Measurements from ENCODE around the gene SPINT3.

Gene SPINT3

GRCh38 chr20:45508068-45508886 is 7.1 kb downstream of the SPINT3 start:
- no peaks in the 10 kb centered on the region for H3K27me3 ChIP-seq (ENCODE audit: insufficient read depth, low read depth)
- H3K4me1 ChIP-seq (ENCODE audit: low read depth, poor library complexity, severe bottlenecking): peaks cover 38% of the 10 kb centered on the region
- TF ChIP-seq CTCF (conservative IDR thresholded peaks at IDR 0.05; ENCODE audit: low read depth, low read length): no peak
- H3K27ac ChIP-seq: peak overlapping the region; percentile 69
- H4K20me1 ChIP-seq (ENCODE audit: insufficient read depth): no peaks in the 10 kb centered on the region
- no peak overlapping the region for H3K4me3 ChIP-seq (IDR thresholded peaks at IDR 0.05; ENCODE audit: insufficient read depth, low read depth, low read length)
- no peaks in the 10 kb centered on the region for H3K36me3 ChIP-seq (ENCODE audit: insufficient read depth)
- peak overlapping the region; percentile 34; the same call in 1 of the 2 replicates for H2AFZ ChIP-seq (ENCODE audit: low read depth)
- H3K9ac ChIP-seq: peak overlapping the region; percentile 26; the same call in 1 of the 2 replicates
- no peaks in the 10 kb centered on the region for H3K79me2 ChIP-seq (ENCODE audit: insufficient read depth, low read depth)
- peak overlapping the region; percentile 67 for H3K4me2 ChIP-seq

- peak overlapping the region; percentile 26 for H3K9ac ChIP-seq
- H2AFZ ChIP-seq (ENCODE audit: low read depth): peak overlapping the region; percentile 34; the same call in 1 of the 2 replicates
- no peaks in the 10 kb centered on the region for H3K79me2 ChIP-seq (ENCODE audit: insufficient read depth, low read depth)
- TF ChIP-seq CTCF (conservative IDR thresholded peaks at IDR 0.05; ENCODE audit: low read depth, low read length): no peak
- H3K4me2 ChIP-seq: peak overlapping the region; percentile 67
- no peak overlapping the region for H3K4me3 ChIP-seq (IDR thresholded peaks at IDR 0.05; ENCODE audit: insufficient read depth, low read depth, low read length)
- peak overlapping the region; percentile 69 for H3K27ac ChIP-seq
- peaks cover 38% of the 10 kb centered on the region for H3K4me1 ChIP-seq (ENCODE audit: low read depth, poor library complexity, severe bottlenecking)
- no peaks in the 10 kb centered on the region for H3K27me3 ChIP-seq (ENCODE audit: insufficient read depth, low read depth)
- no peaks in the 10 kb centered on the region for H4K20me1 ChIP-seq (ENCODE audit: insufficient read depth)
- H3K36me3 ChIP-seq (ENCODE audit: insufficient read depth): no peaks in the 10 kb centered on the region
Observed at GRCh38 chr20:45507011-45507820, 8.2 kb downstream of the SPINT3 start.

GRCh38 chr20:45506398-45506797 is 9.0 kb downstream of the SPINT3 start:
- H3K36me3 ChIP-seq (ENCODE audit: insufficient read depth): no peaks in the 10 kb centered on the region
- no peak overlapping the region for H3K4me3 ChIP-seq (IDR thresholded peaks at IDR 0.05; ENCODE audit: insufficient read depth, low read depth, low read length)
- H3K27ac ChIP-seq: peak overlapping the region; percentile 69
- peak overlapping the region; percentile 67 for H3K4me2 ChIP-seq
- no peaks in the 10 kb centered on the region for H3K27me3 ChIP-seq (ENCODE audit: insufficient read depth, low read depth)
- no peak overlapping the region for H2AFZ ChIP-seq (ENCODE audit: low read depth)
- H3K79me2 ChIP-seq (ENCODE audit: insufficient read depth, low read depth): no peaks in the 10 kb centered on the region
- H3K9ac ChIP-seq: no peak overlapping the region
- TF ChIP-seq CTCF (conservative IDR thresholded peaks at IDR 0.05; ENCODE audit: low read depth, low read length): no peak
- H4K20me1 ChIP-seq (ENCODE audit: insufficient read depth): no peaks in the 10 kb centered on the region
- H3K4me1 ChIP-seq (ENCODE audit: low read depth, poor library complexity, severe bottlenecking): peaks cover 38% of the 10 kb centered on the region

GRCh38 chr20:45503403-45503802 is 12.0 kb downstream of the SPINT3 start:
- Histone ChIP-seq H4K20me1 (ENCODE audit: insufficient read depth) (no peaks in the 10 kb centered on the region), H3K4me1 (ENCODE audit: low read depth, poor library complexity, severe bottlenecking) (peaks cover 27% of the 10 kb centered on the region), H3K4me2 (no peak overlapping the region), H3K36me3 (ENCODE audit: insufficient read depth) (no peaks in the 10 kb centered on the region), H2AFZ (ENCODE audit: low read depth) (no peak overlapping the region), H3K4me3 (IDR thresholded peaks at IDR 0.05; ENCODE audit: insufficient read depth, low read depth, low read length) (no peak overlapping the region), H3K27me3 (ENCODE audit: insufficient read depth, low read depth) (no peaks in the 10 kb centered on the region), H3K27ac (no peak overlapping the region), H3K9ac (no peak overlapping the region), H3K79me2 (ENCODE audit: insufficient read depth, low read depth) (no peaks in the 10 kb centered on the region)
- no peak for TF ChIP-seq CTCF (conservative IDR thresholded peaks at IDR 0.05; ENCODE audit: low read depth, low read length)
